HepG2 (cell line): ENCODE results near the gene SLC16A5. TPM values are rescaled to one million over a fixed set of nuclear protein-coding genes. Genes with fewer than 3 reads are reported as not detected.

Source experiments
- CREM ChIP-seq, 2 experiments: sonication (generic) in 1 of 2; formaldehyde crosslinking in 1 of 2; IDR thresholded peaks; 2 replicates each; pipeline versions ENCODE4 v1.4.0 to v1.6.1; 2016 to 2020; ENCODE audit warnings: antibody characterized with exemption in 1 of 2, mild to moderate bottlenecking in 1 of 2, missing genetic modification reagents in 1 of 2
- GZF1 ChIP-seq: sonication (generic); formaldehyde crosslinking; IDR thresholded peaks from 2 replicates; pipeline ENCODE4 v1.5.1; 2020; ENCODE audit warnings: mild to moderate bottlenecking, missing genetic modification reagents
- HNF4A ChIP-seq: sonication (generic); formaldehyde crosslinking; IDR thresholded peaks from 2 replicates; pipeline ENCODE4 v1.4.0; 2020; ENCODE audit warnings: missing genetic modification reagents
- HNF4G ChIP-seq, 2 experiments: sonication (generic) in 1 of 2; formaldehyde crosslinking in 1 of 2; IDR thresholded peaks; 2 replicates each; pipeline versions ENCODE4 v1.4.0 to v1.6.1; 2011 to 2020; ENCODE audit warnings: borderline replicate concordance in 2 of 2, low read depth in 2 of 2, mild to moderate bottlenecking in 2 of 2, low read length in 1 of 2, missing genetic modification reagents in 1 of 2, moderate library complexity in 1 of 2
- LCORL ChIP-seq, 2 experiments: fragments of 450-650 bp in 1 of 2; sonication (generic) in 1 of 2; formaldehyde crosslinking in 1 of 2; IDR thresholded peaks; 2 replicates each; pipeline versions ENCODE4 v1.5.0 to v1.6.1; 2017 to 2020; ENCODE audit warnings: antibody characterized with exemption in 1 of 2, missing genetic modification reagents in 1 of 2
- NPAS2 ChIP-seq: sonication (generic); formaldehyde crosslinking; IDR thresholded peaks from 2 replicates; pipeline ENCODE4 v1.8.0; 2022; ENCODE audit warnings: mild to moderate bottlenecking, missing genetic modification reagents, borderline replicate concordance
- NR2F6 ChIP-seq, 2 experiments: IDR thresholded peaks; 2 replicates each; pipeline ENCODE4 v1.6.1; 2016; ENCODE audit warnings: antibody characterized with exemption in 1 of 2, mild to moderate bottlenecking in 1 of 2
- RBM22 ChIP-seq: fragments of 200-400 bp; formaldehyde crosslinking; optimal IDR thresholded peaks from 2 replicates; pipeline ENCODE3; 2017; ENCODE audit warnings: mild to moderate bottlenecking, low read length, moderate library complexity
- RXRB ChIP-seq: IDR thresholded peaks from 2 replicates; pipeline ENCODE4 v1.6.1; 2016; ENCODE audit warnings: borderline replicate concordance, missing genetic modification reagents, missing compliant biosample characterization
- ZNF317 ChIP-seq: sonication (generic); formaldehyde crosslinking; IDR thresholded peaks from 2 replicates; pipeline ENCODE4 v1.5.0; 2020; ENCODE audit warnings: mild to moderate bottlenecking, missing genetic modification reagents
- ZNF782 ChIP-seq: sonication (generic); formaldehyde crosslinking; IDR thresholded peaks from 2 replicates; pipeline ENCODE4 v1.4.0; 2020; ENCODE audit warnings: missing genetic modification reagents, mild to moderate bottlenecking, borderline replicate concordance
- polyA plus RNA-seq, 8 experiments: library from polyadenylated mRNA; depleted of rRNA in 3 of 8; stranded (reverse) in 7 of 8; unstranded in 1 of 8; fragments of >200 nt; fragmentation: Illumina TruSeq in 4 of 8; extraction: Trizol in 4 of 8; gene quantifications; 2 replicates each; pipeline versions ENCODE4 v1.2.1 to v1.2.3, GENCODE V29; 2011 to 2016; ENCODE audit warnings: low read depth in 4 of 8, missing spikeins in 1 of 8, mixed read lengths in 1 of 8; ENCODE audit not compliant: insufficient read depth in 1 of 8
- total RNA-seq, 5 experiments: library from RNA; depleted of rRNA; stranded (reverse); fragments of >200 nt; fragmentation: Illumina TruSeq; extraction: Trizol; gene quantifications; 2 replicates each; pipeline ENCODE4 v1.2.3, GENCODE V29; 2016; ENCODE audit warnings: low read depth in 1 of 5
- TF ChIP-seq, protein P1 (sequence below): sonication (generic); formaldehyde crosslinking; IDR thresholded peaks from 2 replicates; pipeline ENCODE4 v1.9.0; 2022; ENCODE audit warnings: missing genetic modification reagents, mild to moderate bottlenecking, borderline replicate concordance
- TF ChIP-seq, protein P2 (sequence below): sonication (generic); formaldehyde crosslinking; IDR thresholded peaks from 2 replicates; pipeline ENCODE4 v1.4.0; 2020; ENCODE audit warnings: mild to moderate bottlenecking, missing genetic modification reagents
- TF ChIP-seq, protein P3 (sequence below): sonication (generic); formaldehyde crosslinking; IDR thresholded peaks from 2 replicates; pipeline ENCODE4 v1.4.0; 2020; ENCODE audit warnings: low read depth, mild to moderate bottlenecking, missing genetic modification reagents
- TF ChIP-seq, protein P4 (sequence below), 2 experiments: IDR thresholded peaks; 2 replicates each; pipeline ENCODE4 v1.6.1; 2011 to 2012; ENCODE audit warnings: low read length in 2 of 2, borderline replicate concordance in 1 of 2, low read depth in 1 of 2, mild to moderate bottlenecking in 1 of 2, moderate library complexity in 1 of 2
- TF ChIP-seq, protein P5 (sequence below): sonication (generic); formaldehyde crosslinking; IDR thresholded peaks from 2 replicates; pipeline ENCODE4 v1.5.0; 2020; ENCODE audit warnings: missing genetic modification reagents

SLC16A5 gene
- total and polyA plus RNA-seq, 2 of the 13 experiments (the other 11 are each of a cell fraction or from before 2014, with no cell fraction given), result 0.69 to 5.6 TPM

DNA sequence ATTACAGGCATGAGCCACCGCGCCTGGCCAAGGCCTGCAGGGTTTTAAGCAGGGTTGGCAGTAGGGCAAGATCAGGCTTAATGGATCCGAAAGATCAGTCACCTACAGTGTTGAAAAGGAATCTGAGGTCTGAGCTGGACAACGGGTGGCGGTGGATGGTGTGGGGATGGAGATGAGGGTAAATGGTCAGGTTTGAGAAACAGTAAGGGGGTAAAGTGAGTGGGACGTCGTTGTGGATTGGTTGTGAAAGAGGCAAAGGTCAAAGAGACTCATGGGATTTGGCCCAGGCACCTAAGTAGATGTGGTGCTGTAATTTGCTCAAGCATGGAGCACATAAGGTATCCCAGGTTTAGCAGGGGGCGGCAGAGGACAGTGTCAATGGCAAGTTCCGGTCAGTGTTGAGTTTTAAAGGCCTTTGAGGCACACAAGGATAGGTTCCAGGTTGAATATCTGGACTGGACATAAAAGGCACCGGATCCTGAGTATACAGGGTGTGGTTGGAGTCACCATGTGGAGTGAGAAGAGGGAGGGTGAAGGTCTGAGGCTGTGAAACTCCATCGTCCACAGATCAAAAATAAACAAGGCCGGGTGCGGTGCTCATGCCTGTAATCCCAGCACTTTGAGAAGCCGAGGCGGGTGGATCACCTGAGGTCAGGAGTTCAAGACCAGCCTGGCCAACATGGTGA lies 1.1 kb upstream of the SLC16A5 start (continued):
- TF ChIP-seq RBM22 (no peak), HNF4A (CRISPR knock-in tag) (peak; percentile 70), LCORL (IDR thresholded peaks at IDR 0.05) (peak; percentile 46; the same call in 1 of the 2 replicates), LCORL (CRISPR knock-in tag; IDR thresholded peaks at IDR 0.05) (no peak), HNF4G (IDR thresholded peaks at IDR 0.05; ENCODE audit: borderline replicate concordance, low read depth, low read length) (peak; percentile 74; the same call in 1 of the 2 replicates), HNF4G (CRISPR knock-in tag; IDR thresholded peaks at IDR 0.05; ENCODE audit: borderline replicate concordance, low read depth) (peak; percentile 33; the same call in 1 of the 2 replicates), RXRB (CRISPR knock-in tag) (peak; percentile 71), CREM (IDR thresholded peaks at IDR 0.05) (no peak), CREM (CRISPR knock-in tag; IDR thresholded peaks at IDR 0.05) (no peak), ZNF317 (CRISPR knock-in tag) (0 out of 2 replicates have a peak, but pooled peaks have one; percentile 24), NPAS2 (no peak), GZF1 (CRISPR knock-in tag) (no peak), NR2F6 (IDR thresholded peaks at IDR 0.05) (peak; percentile 72), NR2F6 (CRISPR knock-in tag; IDR thresholded peaks at IDR 0.05) (peak; percentile 88), ZNF782 (peak; percentile 64; the same call in 1 of the 2 replicates)
- TF ChIP-seq, protein P1, sequence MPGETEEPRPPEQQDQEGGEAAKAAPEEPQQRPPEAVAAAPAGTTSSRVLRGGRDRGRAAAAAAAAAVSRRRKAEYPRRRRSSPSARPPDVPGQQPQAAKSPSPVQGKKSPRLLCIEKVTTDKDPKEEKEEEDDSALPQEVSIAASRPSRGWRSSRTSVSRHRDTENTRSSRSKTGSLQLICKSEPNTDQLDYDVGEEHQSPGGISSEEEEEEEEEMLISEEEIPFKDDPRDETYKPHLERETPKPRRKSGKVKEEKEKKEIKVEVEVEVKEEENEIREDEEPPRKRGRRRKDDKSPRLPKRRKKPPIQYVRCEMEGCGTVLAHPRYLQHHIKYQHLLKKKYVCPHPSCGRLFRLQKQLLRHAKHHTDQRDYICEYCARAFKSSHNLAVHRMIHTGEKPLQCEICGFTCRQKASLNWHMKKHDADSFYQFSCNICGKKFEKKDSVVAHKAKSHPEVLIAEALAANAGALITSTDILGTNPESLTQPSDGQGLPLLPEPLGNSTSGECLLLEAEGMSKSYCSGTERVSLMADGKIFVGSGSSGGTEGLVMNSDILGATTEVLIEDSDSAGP (CRISPR knock-in tag), result peak; percentile 12; the same call in 1 of the 2 replicates
- TF ChIP-seq, protein P2, sequence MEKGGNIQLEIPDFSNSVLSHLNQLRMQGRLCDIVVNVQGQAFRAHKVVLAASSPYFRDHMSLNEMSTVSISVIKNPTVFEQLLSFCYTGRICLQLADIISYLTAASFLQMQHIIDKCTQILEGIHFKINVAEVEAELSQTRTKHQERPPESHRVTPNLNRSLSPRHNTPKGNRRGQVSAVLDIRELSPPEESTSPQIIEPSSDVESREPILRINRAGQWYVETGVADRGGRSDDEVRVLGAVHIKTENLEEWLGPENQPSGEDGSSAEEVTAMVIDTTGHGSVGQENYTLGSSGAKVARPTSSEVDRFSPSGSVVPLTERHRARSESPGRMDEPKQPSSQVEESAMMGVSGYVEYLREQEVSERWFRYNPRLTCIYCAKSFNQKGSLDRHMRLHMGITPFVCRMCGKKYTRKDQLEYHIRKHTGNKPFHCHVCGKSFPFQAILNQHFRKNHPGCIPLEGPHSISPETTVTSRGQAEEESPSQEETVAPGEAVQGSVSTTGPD, result peak; percentile 77; the same call in 1 of the 2 replicates
- TF ChIP-seq, protein P3, sequence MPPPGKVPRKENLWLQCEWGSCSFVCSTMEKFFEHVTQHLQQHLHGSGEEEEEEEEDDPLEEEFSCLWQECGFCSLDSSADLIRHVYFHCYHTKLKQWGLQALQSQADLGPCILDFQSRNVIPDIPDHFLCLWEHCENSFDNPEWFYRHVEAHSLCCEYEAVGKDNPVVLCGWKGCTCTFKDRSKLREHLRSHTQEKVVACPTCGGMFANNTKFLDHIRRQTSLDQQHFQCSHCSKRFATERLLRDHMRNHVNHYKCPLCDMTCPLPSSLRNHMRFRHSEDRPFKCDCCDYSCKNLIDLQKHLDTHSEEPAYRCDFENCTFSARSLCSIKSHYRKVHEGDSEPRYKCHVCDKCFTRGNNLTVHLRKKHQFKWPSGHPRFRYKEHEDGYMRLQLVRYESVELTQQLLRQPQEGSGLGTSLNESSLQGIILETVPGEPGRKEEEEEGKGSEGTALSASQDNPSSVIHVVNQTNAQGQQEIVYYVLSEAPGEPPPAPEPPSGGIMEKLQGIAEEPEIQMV (CRISPR knock-in tag), result no peak
- TF ChIP-seq, protein P4, sequence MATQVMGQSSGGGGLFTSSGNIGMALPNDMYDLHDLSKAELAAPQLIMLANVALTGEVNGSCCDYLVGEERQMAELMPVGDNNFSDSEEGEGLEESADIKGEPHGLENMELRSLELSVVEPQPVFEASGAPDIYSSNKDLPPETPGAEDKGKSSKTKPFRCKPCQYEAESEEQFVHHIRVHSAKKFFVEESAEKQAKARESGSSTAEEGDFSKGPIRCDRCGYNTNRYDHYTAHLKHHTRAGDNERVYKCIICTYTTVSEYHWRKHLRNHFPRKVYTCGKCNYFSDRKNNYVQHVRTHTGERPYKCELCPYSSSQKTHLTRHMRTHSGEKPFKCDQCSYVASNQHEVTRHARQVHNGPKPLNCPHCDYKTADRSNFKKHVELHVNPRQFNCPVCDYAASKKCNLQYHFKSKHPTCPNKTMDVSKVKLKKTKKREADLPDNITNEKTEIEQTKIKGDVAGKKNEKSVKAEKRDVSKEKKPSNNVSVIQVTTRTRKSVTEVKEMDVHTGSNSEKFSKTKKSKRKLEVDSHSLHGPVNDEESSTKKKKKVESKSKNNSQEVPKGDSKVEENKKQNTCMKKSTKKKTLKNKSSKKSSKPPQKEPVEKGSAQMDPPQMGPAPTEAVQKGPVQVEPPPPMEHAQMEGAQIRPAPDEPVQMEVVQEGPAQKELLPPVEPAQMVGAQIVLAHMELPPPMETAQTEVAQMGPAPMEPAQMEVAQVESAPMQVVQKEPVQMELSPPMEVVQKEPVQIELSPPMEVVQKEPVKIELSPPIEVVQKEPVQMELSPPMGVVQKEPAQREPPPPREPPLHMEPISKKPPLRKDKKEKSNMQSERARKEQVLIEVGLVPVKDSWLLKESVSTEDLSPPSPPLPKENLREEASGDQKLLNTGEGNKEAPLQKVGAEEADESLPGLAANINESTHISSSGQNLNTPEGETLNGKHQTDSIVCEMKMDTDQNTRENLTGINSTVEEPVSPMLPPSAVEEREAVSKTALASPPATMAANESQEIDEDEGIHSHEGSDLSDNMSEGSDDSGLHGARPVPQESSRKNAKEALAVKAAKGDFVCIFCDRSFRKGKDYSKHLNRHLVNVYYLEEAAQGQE (IDR thresholded peaks at IDR 0.05; ENCODE audit: borderline replicate concordance in 1 of 2, low read depth in 1 of 2, low read length in 2 of 2), result peak in 1 of 2 experiments; percentile 41; a peak in 1 of 4 replicates
- TF ChIP-seq, protein P5, sequence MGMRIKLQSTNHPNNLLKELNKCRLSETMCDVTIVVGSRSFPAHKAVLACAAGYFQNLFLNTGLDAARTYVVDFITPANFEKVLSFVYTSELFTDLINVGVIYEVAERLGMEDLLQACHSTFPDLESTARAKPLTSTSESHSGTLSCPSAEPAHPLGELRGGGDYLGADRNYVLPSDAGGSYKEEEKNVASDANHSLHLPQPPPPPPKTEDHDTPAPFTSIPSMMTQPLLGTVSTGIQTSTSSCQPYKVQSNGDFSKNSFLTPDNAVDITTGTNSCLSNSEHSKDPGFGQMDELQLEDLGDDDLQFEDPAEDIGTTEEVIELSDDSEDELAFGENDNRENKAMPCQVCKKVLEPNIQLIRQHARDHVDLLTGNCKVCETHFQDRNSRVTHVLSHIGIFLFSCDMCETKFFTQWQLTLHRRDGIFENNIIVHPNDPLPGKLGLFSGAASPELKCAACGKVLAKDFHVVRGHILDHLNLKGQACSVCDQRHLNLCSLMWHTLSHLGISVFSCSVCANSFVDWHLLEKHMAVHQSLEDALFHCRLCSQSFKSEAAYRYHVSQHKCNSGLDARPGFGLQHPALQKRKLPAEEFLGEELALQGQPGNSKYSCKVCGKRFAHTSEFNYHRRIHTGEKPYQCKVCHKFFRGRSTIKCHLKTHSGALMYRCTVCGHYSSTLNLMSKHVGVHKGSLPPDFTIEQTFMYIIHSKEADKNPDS (CRISPR knock-in tag), result no peak
